B cell (primary cell): ENCODE results near the gene ABLIM1. TPM values are rescaled to one million over a fixed set of nuclear protein-coding genes. Genes with fewer than 3 reads are reported as not detected.

Experiments used
- ATAC-seq: fragments of 200-7000 bp; cut with Tn5 transposase; one replicate; pipeline ENCODE4 v1.10.0; 2021; ENCODE audit warnings: low read depth, mild to moderate bottlenecking, moderate number of reproducible peaks, moderate library complexity
- CTCF ChIA-PET: fragments of 350-600 bp; sonication (Branson Sonifier 250); formaldehyde crosslinking; loops from one replicate; lab custom pipeline; 2021; ENCODE audit warnings: antibody characterized with exemption, inconsistent platforms; lab: Charles Lee
- POLR2A ChIA-PET: fragments of 350-600 bp; sonication (Branson Sonifier 250); formaldehyde crosslinking; loops from one replicate; lab custom pipeline; 2021; ENCODE audit warnings: antibody characterized with exemption; lab: Charles Lee
- DNase-seq: peaks from one replicate; pipeline ENCODE4 v3.0.0; 2013
- H2AFZ ChIP-seq: 2 replicates; pipeline ENCODE4 v1.6.1; 2012; ENCODE audit warnings: mild to moderate bottlenecking, low read depth, low read length; ENCODE audit not compliant: insufficient read depth, poor library complexity, severe bottlenecking
- H3K27ac ChIP-seq, 2 donors: 1 replicate in 1 of 2; 2 replicates in 1 of 2; pipeline ENCODE4 v1.5.1; 2012 to 2013; ENCODE audit warnings: low read length in 2 of 2, mild to moderate bottlenecking in 2 of 2, moderate library complexity in 1 of 2
- H3K27me3 ChIP-seq, 4 experiments: fragments of 200-600 bp in 1 of 4; sonication (generic) in 1 of 4; replicated peaks in 1 of 4; 1 replicate in 2 of 4; 2 replicates in 2 of 4; pipeline versions ENCODE4 v1.6.1 to v1.7.0; 2013 to 2016; ENCODE audit warnings: low read length in 3 of 4, mild to moderate bottlenecking in 2 of 4, mixed read lengths in 1 of 4, moderate library complexity in 1 of 4; ENCODE audit not compliant: insufficient read depth in 4 of 4, control insufficient read depth in 3 of 4; ENCODE audit errors: control extremely low read depth in 1 of 4
- H3K36me3 ChIP-seq, 2 experiments: replicated peaks in 1 of 2; 1 replicate in 1 of 2; 2 replicates in 1 of 2; pipeline versions ENCODE4 v1.6.1 to v1.7.1; 2013; ENCODE audit warnings: low read length in 1 of 2; ENCODE audit not compliant: insufficient read depth in 2 of 2, control insufficient read depth in 1 of 2; ENCODE audit errors: control extremely low read depth in 1 of 2, extremely low read depth in 1 of 2
- H3K4me1 ChIP-seq, 2 donors: fragments of 200-600 bp in 1 of 2; sonication (generic) in 1 of 2; 1 replicate in 1 of 2; 2 replicates in 1 of 2; pipeline versions ENCODE4 v1.5.1 to v1.6.1; 2013 to 2017; ENCODE audit warnings: low read length in 2 of 2; ENCODE audit not compliant: control insufficient read depth in 2 of 2, insufficient read depth in 2 of 2
- H3K4me2 ChIP-seq: replicated peaks from 2 replicates; pipeline ENCODE3; 2012; ENCODE audit warnings: mild to moderate bottlenecking, low read depth, low read length; ENCODE audit not compliant: poor library complexity, severe bottlenecking
- H3K4me3 ChIP-seq, 5 experiments: fragments of 200-600 bp in 1 of 5; sonication (generic) in 1 of 5; 1 replicate in 3 of 5; 2 replicates in 2 of 5; pipeline versions ENCODE4 v1.5.1 to v1.7.0; 2011 to 2016; ENCODE audit warnings: low read length in 4 of 5, mild to moderate bottlenecking in 4 of 5, low read depth in 2 of 5, control low read depth in 1 of 5, moderate library complexity in 1 of 5; ENCODE audit not compliant: insufficient read depth in 1 of 5; ENCODE audit errors: control extremely low read depth in 1 of 5, extremely low read depth in 1 of 5
- H3K79me2 ChIP-seq: fragments of 200-600 bp; sonication (generic); one replicate; pipeline ENCODE4 v1.6.0; 2016; ENCODE audit warnings: low read length; ENCODE audit not compliant: control insufficient read depth, insufficient read depth
- H3K9ac ChIP-seq: fragments of 200-600 bp; sonication (generic); 2 replicates; pipeline ENCODE4 v1.6.1; 2017; ENCODE audit warnings: mild to moderate bottlenecking, low read length, moderate library complexity
- H3K9me3 ChIP-seq, 3 donors: one replicate each; pipeline versions ENCODE4 v1.6.1 to v1.7.1; 2013; ENCODE audit warnings: low read length in 2 of 3; ENCODE audit not compliant: control insufficient read depth in 2 of 3, insufficient read depth in 1 of 3; ENCODE audit errors: control extremely low read depth in 1 of 3
- H4K20me1 ChIP-seq: 2 replicates; pipeline ENCODE4 v1.6.0; 2012; ENCODE audit warnings: mild to moderate bottlenecking, low read length; ENCODE audit not compliant: insufficient read depth, control insufficient read depth, poor library complexity, severe bottlenecking
- H3K27ac Mint-ChIP-seq: one replicate; pipeline ENCODE4 v1.8.0; 2021; ENCODE audit warnings: mixed read lengths
- H3K27me3 Mint-ChIP-seq: one replicate; pipeline ENCODE4 v1.8.0; 2021; ENCODE audit warnings: mixed read lengths
- H3K4me1 Mint-ChIP-seq: one replicate; pipeline ENCODE4 v1.8.0; 2021; ENCODE audit warnings: mixed read lengths
- H3K4me3 Mint-ChIP-seq: one replicate; pipeline ENCODE4 v1.8.0; 2021; ENCODE audit warnings: mixed read lengths
- H3K9me3 Mint-ChIP-seq: one replicate; pipeline ENCODE4 v1.8.0; 2022; ENCODE audit warnings: mixed read lengths; ENCODE audit not compliant: insufficient read depth
- EZH2 ChIP-seq: IDR thresholded peaks from 2 replicates; pipeline ENCODE4 v1.6.1; 2012; ENCODE audit warnings: borderline replicate concordance, low read depth, mild to moderate bottlenecking, moderate library complexity, low read length; ENCODE audit not compliant: insufficient read depth, poor library complexity, severe bottlenecking
- WGBS: methylation state at CpG from one replicate; pipeline ENCODE4 v1.1.5; 2013; ENCODE audit warnings: missing lambda C conversion rate; ENCODE audit not compliant: insufficient coverage; 5-methylcytosine and 5-hydroxymethylcytosine counted together
- intact Hi-C: fragments of 100-400 bp; cut with micrococcal nuclease; formaldehyde crosslinking; loops from one replicate; pipeline ENCODE4 v1.10.0; 2022
- polyA plus RNA-seq: library from polyadenylated mRNA; depleted of rRNA; stranded (reverse); fragments of >200 nt; gene quantifications from 2 replicates; pipeline ENCODE4 v1.2.3, GENCODE V29; 2012
- total RNA-seq, 2 donors: library from RNA; stranded (reverse); fragments of 120-200 nt in 1 of 2; gene quantifications; 1 replicate in 1 of 2; 2 replicates in 1 of 2; pipeline versions ENCODE4 v1.2.3 to v1.2.4, GENCODE V29; 2013 to 2022
- TF ChIP-seq, protein P1 (sequence below): fragments of 200-600 bp; IDR thresholded peaks from one replicate; pipeline ENCODE4 v1.8.0; 2022; ENCODE audit warnings: antibody characterized with exemption, mild to moderate bottlenecking

Gene ABLIM1
- total and polyA plus RNA-seq, 2 donors (not counting 1 experiment from before 2014, with no cell fraction given) = 55.6 to 148 TPM

DNA sequence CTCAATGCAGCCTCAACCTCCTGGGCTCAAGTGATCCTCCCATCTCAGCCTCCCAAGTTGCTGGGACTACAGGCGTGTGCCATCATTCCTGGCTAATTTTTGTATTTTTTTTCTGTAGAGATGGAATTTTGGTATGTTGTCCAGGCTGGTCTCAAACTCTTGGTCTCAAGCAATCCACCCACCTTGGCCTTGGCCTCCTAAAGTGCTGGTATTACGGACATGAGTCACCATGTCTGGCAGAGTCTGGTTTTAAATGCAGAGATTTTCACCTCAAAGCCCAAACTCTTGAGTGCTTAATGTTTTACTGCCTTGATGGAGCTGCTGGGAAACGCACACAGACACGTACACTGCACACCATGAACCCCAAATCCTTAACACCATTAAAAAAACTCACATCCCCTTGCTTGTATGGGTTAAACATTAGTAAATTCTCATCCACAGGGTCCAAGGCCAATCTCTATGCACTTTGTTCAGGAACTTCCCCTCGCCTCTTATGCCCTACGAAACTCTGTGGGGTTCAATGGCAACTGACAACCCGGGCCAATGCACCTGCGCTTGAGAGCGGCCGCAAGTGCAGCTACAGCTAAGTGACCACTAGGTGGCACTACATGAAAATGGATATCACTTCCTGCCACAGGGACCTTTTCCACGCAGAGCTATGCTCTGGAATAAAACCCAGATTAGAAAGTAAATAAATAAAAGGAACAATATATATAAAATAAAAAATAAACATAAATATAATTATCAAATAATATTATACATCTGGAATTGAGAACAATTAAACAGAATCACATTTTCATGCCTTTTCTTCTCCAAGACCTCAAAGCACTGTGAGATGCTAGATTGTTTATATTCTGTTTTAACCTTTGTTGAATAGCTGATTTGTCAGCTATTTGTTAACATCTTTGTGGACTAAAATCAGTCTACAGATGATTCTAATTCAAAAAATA lies 186.8 kb downstream of the ABLIM1 start:
- 14% methylated on average over 7 of the region's 11 CpGs for WGBS
- no peaks in the 10 kb centered on the region for H3K9me3 ChIP-seq
- ATAC-seq (peak; percentile 90), DNase-seq (peak; percentile 83)
- Mint-ChIP-seq H3K4me1 (peaks cover 25% of the 10 kb centered on the region), H3K27me3 (no peaks in the 10 kb centered on the region), H3K27ac (no peak overlapping the region), H3K9me3 (no peaks in the 10 kb centered on the region), H3K4me3 (no peak overlapping the region)
- peaks cover 19% of the 10 kb centered on the region for H4K20me1 ChIP-seq
- CTCF ChIA-PET = interaction anchor here (0.7 to 7.9 kb wide), 45 partner anchors 10 to 766 kb away, joined by 3 to 212 read pairs (median 5); partner anchors contain the start of genes FHIP2A and TRUB1
- no peak overlapping the region for H3K4me3 ChIP-seq
- no peak overlapping the region for H3K9ac ChIP-seq
- H3K4me1 ChIP-seq = peaks cover 0 to 4% of the 10 kb centered on the region in 2 donors
- H2AFZ ChIP-seq = no peak overlapping the region
- TF ChIP-seq EZH2 = no peak
- TF ChIP-seq, protein P1, sequence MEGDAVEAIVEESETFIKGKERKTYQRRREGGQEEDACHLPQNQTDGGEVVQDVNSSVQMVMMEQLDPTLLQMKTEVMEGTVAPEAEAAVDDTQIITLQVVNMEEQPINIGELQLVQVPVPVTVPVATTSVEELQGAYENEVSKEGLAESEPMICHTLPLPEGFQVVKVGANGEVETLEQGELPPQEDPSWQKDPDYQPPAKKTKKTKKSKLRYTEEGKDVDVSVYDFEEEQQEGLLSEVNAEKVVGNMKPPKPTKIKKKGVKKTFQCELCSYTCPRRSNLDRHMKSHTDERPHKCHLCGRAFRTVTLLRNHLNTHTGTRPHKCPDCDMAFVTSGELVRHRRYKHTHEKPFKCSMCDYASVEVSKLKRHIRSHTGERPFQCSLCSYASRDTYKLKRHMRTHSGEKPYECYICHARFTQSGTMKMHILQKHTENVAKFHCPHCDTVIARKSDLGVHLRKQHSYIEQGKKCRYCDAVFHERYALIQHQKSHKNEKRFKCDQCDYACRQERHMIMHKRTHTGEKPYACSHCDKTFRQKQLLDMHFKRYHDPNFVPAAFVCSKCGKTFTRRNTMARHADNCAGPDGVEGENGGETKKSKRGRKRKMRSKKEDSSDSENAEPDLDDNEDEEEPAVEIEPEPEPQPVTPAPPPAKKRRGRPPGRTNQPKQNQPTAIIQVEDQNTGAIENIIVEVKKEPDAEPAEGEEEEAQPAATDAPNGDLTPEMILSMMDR = peak; percentile 96
- peaks cover 21% of the 10 kb centered on the region for H3K79me2 ChIP-seq
- no peaks in the 10 kb centered on the region for H3K27me3 ChIP-seq
- intact Hi-C loops = loop anchor here (1.0 to 5.0 kb wide), 8 partner anchors 26 to 656 kb away; no protein-coding TSS in a partner anchor
- H3K27ac ChIP-seq = no peak overlapping the region
- peaks cover 10 to 37% of the 10 kb centered on the region in 2 experiments for H3K36me3 ChIP-seq
- POLR2A ChIA-PET = interaction anchor here (0.5 to 1.0 kb wide), 3 partner anchors 26 to 78 kb away, joined by 3 to 5 read pairs (median 3); no protein-coding TSS in a partner anchor
- H3K4me2 ChIP-seq = no peak overlapping the region
